GF-D8 (cell line): Measurements from ENCODE around the gene BST2.

Experiments used
- DNase-seq: peaks from one replicate; lab custom pipeline; 2025; lab: John Stamatoyannopoulos, UW

Gene BST2

GRCh38 chr19:17405250-17406045 lies at the start of gene BST2:
Gene BST2, minus strand, starts transcription at chr19:17405630. Its CDS starts 55 bp downstream, at chr19:17405575.
- peak; percentile 94 for DNase-seq

GRCh38 chr19:17454576-17455071 lies 49.2 kb upstream of the BST2 start:
- no peak for DNase-seq

GRCh38 chr19:17451820-17452219 lies 46.4 kb upstream of the BST2 start:
- no peak for DNase-seq

- peak; percentile 30 for DNase-seq
Measured at GRCh38 chr19:17450264-17451075, 45.0 kb upstream of the BST2 start.

- no peak for DNase-seq
Measured at GRCh38 chr19:17448131-17448967, 42.9 kb upstream of the BST2 start, which contains the start of gene TMEM221. Gene TMEM221, minus strand, starts transcription at chr19:17448668. Its CDS starts 206 bp downstream, at chr19:17448462.

- DNase-seq, result no peak
Measured at GRCh38 chr19:17447704-17448130, 42.3 kb upstream of the BST2 start.

GRCh38 chr19:17445526-17446165 lies 40.2 kb upstream of the BST2 start:
- DNase-seq, result no peak

- no peak for DNase-seq
Measured at GRCh38 chr19:17441241-17442021, 36.0 kb upstream of the BST2 start.

- DNase-seq, result no peak
Measured at GRCh38 chr19:17436874-17437267, 31.4 kb upstream of the BST2 start.

- no peak for DNase-seq
Measured at GRCh38 chr19:17436094-17436873, 30.9 kb upstream of the BST2 start.

- no peak for DNase-seq
Measured at GRCh38 chr19:17435218-17435617, 29.8 kb upstream of the BST2 start.

GRCh38 chr19:17431417-17431816 lies 26.0 kb upstream of the BST2 start:
- DNase-seq, result no peak

GRCh38 chr19:17429641-17430113 lies 24.2 kb upstream of the BST2 start:
- no peak for DNase-seq

- no peak for DNase-seq
Measured at GRCh38 chr19:17424743-17425365, 19.4 kb upstream of the BST2 start.

- no peak for DNase-seq
Measured at GRCh38 chr19:17423429-17424208, 18.2 kb upstream of the BST2 start.

GRCh38 chr19:17421942-17422341 lies 16.5 kb upstream of the BST2 start:
- DNase-seq, result no peak

- DNase-seq, result no peak
Measured at GRCh38 chr19:17420475-17420924, 15.1 kb upstream of the BST2 start.
